GM12864 (cell line): ENCODE measurements around the gene GSG1.
"Not testable (repeated sequence)": the region's sequence is repeated elsewhere in the genome, so short reads cannot be mapped to it uniquely, and the experiment has no call there.

Source experiments
- DNase-seq: peaks from one replicate; pipeline ENCODE4 v3.0.0-alpha.2; 2011; ENCODE audit warnings: low read depth
- H3K4me3 ChIP-seq: 2 replicates; pipeline ENCODE4 v1.5.1; 2011; ENCODE audit warnings: mild to moderate bottlenecking, low read depth, low read length, control low read depth
- TF ChIP-seq, protein P1 (sequence below): IDR thresholded peaks from 2 replicates; pipeline ENCODE4 v1.5.1; 2011; ENCODE audit warnings: low read depth, mild to moderate bottlenecking, moderate library complexity, low read length, control low read depth, inconsistent platforms; ENCODE audit errors: missing control alignments

The GSG1 gene

DNA sequence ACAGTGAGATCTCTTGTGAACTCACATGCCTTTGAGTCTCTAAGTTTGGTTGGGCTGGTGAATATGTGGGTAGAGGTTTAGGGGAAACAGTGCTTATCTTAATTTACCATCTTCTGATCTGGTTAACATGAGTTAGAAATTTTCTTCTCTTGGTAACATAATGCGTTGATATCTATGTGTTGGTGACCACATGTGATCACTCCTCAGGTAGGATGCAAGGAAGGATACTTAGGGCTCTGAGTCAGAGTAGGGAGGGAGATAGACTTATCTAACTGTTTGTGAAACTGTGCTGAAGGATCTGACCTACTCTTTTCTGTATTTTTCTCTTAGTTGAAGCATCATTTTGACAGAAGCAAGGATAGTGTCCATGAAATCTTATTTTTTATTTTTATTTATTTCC lies 36.1 kb downstream of the GSG1 start:
- DNase-seq, result no peak
- TF ChIP-seq, protein P1, sequence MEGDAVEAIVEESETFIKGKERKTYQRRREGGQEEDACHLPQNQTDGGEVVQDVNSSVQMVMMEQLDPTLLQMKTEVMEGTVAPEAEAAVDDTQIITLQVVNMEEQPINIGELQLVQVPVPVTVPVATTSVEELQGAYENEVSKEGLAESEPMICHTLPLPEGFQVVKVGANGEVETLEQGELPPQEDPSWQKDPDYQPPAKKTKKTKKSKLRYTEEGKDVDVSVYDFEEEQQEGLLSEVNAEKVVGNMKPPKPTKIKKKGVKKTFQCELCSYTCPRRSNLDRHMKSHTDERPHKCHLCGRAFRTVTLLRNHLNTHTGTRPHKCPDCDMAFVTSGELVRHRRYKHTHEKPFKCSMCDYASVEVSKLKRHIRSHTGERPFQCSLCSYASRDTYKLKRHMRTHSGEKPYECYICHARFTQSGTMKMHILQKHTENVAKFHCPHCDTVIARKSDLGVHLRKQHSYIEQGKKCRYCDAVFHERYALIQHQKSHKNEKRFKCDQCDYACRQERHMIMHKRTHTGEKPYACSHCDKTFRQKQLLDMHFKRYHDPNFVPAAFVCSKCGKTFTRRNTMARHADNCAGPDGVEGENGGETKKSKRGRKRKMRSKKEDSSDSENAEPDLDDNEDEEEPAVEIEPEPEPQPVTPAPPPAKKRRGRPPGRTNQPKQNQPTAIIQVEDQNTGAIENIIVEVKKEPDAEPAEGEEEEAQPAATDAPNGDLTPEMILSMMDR, result no peak
- H3K4me3 ChIP-seq, result no peak overlapping the region

DNA sequence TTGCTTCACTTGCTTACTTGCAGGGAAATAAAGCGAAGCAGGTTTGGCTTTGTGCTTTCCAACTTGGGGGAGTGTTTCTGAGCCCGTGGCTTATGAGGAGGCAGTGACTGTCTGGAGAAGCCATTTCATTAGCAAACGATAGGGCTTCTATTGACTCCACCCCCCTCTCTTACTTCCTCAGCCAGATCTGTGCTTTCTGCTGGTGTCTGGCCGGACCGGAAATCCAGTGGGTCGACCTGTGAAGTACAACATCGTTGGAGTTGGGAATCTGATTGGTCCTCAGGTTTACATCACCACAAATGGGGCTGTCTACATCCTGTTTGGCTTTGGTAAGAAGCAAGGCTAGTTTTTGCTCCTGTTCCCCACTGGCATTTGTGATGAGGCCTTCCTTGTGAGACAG lies 37.0 kb downstream of the GSG1 start:
- H3K4me3 ChIP-seq, result no peak overlapping the region
- no peak for DNase-seq
- TF ChIP-seq, protein P1, result no peak

DNA sequence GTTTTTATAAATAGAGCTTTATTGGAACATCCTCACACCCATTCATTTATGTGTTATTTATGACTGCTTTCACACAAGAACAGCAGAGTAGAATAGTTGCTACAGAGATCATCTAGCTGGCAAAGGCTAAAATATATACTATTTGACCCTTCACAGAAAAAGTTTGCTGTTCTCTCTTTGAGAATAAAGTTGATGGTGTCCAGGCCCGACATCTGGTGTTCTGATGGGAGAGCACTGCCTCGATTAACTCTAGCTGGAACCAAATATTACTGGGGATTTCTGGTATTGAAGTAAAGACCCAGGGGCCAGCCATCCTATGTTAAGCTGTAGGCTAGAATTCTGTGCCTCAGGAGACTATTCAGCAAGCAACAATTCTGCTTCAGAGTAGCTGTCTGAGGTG lies 37.5 kb downstream of the GSG1 start:
- TF ChIP-seq, protein P1, result no peak
- DNase-seq, result no peak
- H3K4me3 ChIP-seq, result no peak overlapping the region

DNA sequence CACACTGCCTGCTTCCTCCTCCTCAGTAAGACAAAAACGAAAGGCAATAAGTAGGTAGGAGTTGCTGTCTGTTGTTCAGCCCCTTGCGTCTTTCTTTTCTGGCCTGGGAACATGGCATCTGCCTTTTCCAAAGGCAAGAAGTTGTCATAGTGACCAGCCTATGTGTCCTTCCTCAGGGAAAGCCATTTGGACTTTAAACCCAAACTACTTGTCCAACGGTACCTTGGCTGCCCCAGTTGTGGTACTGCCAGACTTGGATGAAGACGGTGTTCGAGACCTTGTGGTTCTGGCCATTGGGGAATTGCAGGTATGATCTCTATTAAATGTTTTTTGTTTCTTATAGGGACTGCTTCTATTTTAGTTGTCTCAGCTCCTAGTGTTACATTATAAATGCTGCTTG lies 40.8 kb downstream of the GSG1 start:
- no peak overlapping the region for H3K4me3 ChIP-seq
- DNase-seq, result no peak
- TF ChIP-seq, protein P1, result no peak

DNA sequence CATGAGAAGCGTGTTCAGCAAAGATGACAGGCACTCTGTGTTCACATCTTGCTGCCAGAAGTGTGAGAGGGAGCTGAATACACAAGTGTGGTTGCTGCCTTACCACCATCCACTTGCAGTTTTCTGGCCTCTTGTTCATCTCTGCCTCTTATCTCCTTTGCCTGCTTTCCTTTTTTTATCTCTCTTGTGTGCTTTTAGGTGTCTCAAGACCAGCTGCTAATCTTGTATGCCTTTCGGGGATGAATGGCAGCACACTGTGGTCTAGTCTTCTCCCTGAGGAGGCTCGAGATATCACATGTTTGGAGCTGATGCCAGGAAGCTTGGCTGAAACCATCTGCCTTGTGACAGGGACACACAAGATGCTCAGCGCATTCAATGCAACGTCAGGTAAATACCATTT lies 42.1 kb downstream of the GSG1 start:
- no peak overlapping the region for H3K4me3 ChIP-seq
- TF ChIP-seq, protein P1, result no peak
- DNase-seq, result no peak

DNA sequence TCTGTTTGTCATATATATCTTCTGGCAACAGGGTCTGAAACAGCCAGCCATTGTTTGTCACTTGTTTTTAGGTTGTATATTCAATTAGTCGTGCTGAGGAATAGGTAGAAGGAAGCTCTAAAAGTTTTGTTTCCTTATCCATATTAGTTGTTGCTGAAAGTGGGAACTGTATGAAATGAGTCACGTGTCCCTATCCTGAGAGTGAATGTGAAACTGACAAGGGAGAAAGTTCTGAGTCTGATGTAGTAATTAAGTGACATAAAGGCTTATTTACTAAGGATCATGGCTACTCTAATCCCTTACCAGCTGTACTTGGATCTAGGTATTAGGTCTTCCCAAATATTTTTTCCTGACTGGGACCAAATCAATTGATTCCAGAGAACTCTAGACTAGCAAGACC lies 42.9 kb downstream of the GSG1 start:
- H3K4me3 ChIP-seq, result no peak overlapping the region
- TF ChIP-seq, protein P1, result no peak
- DNase-seq, result no peak

DNA sequence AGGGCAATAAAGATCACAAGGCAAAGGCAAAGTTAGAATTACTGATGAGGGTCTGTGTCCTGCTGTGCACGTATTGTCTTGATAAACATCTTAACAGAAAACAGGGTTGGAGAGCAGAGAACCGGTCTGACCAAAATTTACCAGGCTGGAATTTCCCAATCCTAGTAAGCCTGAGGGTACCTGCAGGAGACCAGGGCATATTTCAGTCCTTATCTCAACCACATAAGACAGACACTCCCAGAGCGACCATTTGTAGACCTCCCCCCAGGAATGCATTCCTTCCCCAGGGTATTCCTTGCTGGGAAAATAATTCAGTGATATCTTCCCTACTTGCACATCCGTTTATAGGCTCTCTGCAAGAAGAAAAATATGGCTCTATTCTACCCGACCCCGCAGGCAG lies 49.9 kb downstream of the GSG1 start:
- not testable (repeated sequence) for H3K4me3 ChIP-seq

DNA sequence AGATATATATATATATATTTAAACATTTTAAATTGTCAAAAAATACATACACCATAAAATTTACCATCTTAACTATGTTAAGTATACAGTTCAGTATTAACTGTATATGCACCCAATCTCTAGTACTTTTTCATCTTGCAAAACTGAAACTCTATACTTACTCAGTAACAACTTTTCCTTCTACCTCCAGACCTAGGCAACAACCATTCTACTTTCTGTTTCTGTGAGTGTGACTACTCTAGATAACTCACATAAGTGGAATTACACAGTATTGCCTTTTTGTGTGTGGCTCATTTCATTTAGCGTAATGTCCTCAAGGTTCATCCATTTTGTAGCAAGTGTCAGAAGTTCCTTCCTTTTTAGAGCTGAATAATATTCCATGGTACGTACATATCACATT lies 51.0 kb downstream of the GSG1 start:
- H3K4me3 ChIP-seq, result no peak overlapping the region
- TF ChIP-seq, protein P1, result no peak
- DNase-seq, result no peak

More for the DNA sequence above, 49.9 kb downstream of the GSG1 start:
- DNase-seq, result not testable (repeated sequence)
